Hematopoietic multipotent progenitor cell treated with erythropoietin and hydrocortisone succinate and interleukin-3 and kit ligand, for 17 days (in vitro differentiated cells): Measurements from ENCODE around the gene VIL1.

ENCODE experiments used
- DNase-seq: peaks from one replicate; pipeline ENCODE4 v3.0.0-alpha.2; 2015; ENCODE audit warnings: low spot score

VIL1 gene

GRCh38 chr2:218418717-218419458 lies at the start of gene VIL1:
TSS of gene VIL1 (plus strand) at chr2:218419123. CDS start at chr2:218423779, 4,656 bp downstream.
- no peak for DNase-seq

GRCh38 chr2:218369330-218369729 lies 49.6 kb upstream of the VIL1 start:
- no peak for DNase-seq

GRCh38 chr2:218370410-218371063 lies 48.4 kb upstream of the VIL1 start:
- DNase-seq = no peak

- DNase-seq = no peak
Observed at GRCh38 chr2:218371983-218372350, 47.0 kb upstream of the VIL1 start.

- no peak for DNase-seq
Observed at GRCh38 chr2:218374795-218375194, 44.1 kb upstream of the VIL1 start.

GRCh38 chr2:218375212-218375611 lies 43.7 kb upstream of the VIL1 start:
- DNase-seq = no peak

- DNase-seq = no peak
Observed at GRCh38 chr2:218378053-218378452, 40.9 kb upstream of the VIL1 start.

GRCh38 chr2:218381916-218382366 lies 37.0 kb upstream of the VIL1 start, which contains the start of gene SLC11A1:
TSS of gene SLC11A1 (plus strand) at chr2:218382273. CDS start at chr2:218382369, 96 bp downstream.
- no peak for DNase-seq

GRCh38 chr2:218382785-218383184 lies 36.1 kb upstream of the VIL1 start:
- DNase-seq = no peak

- no peak for DNase-seq
Observed at GRCh38 chr2:218383892-218384519, 34.9 kb upstream of the VIL1 start.

- DNase-seq = no peak
Observed at GRCh38 chr2:218384975-218385374, 33.9 kb upstream of the VIL1 start.

GRCh38 chr2:218386505-218387368 lies 32.2 kb upstream of the VIL1 start:
- no peak for DNase-seq

- DNase-seq = no peak
Observed at GRCh38 chr2:218387369-218388194, 31.3 kb upstream of the VIL1 start.

GRCh38 chr2:218389333-218390150 lies 29.4 kb upstream of the VIL1 start:
- no peak for DNase-seq

GRCh38 chr2:218391202-218391601 lies 27.7 kb upstream of the VIL1 start:
- DNase-seq = no peak

- DNase-seq = no peak
Observed at GRCh38 chr2:218392459-218392858, 26.5 kb upstream of the VIL1 start.

- DNase-seq = no peak
Observed at GRCh38 chr2:218392891-218393462, 25.9 kb upstream of the VIL1 start.

GRCh38 chr2:218393750-218394290 lies 25.1 kb upstream of the VIL1 start:
- DNase-seq = peak; percentile 64

- peak; percentile 29 for DNase-seq
Observed at GRCh38 chr2:218394298-218395089, 24.4 kb upstream of the VIL1 start.
